HCT116 (cell line): ENCODE results near the gene URB1. TPM values are rescaled to one million over a fixed set of nuclear protein-coding genes. Genes with fewer than 3 reads are reported as not detected.

Experiments
- ATAC-seq: fragments of 200-7000 bp; cut with Tn5 transposase; 2 replicates; pipeline ENCODE4 v1.9.1; 2020; ENCODE audit warnings: mild to moderate bottlenecking, moderate library complexity
- BruUV-seq: library from RNA; stranded (reverse); fragments of 400-500 nt; replicated peaks from 2 replicates; lab custom pipeline; 2021; lab: Mats Ljungman, UMichigan
- CTCF ChIA-PET: fragments of 300-600 bp; sonication (Branson Sonifier 250); formaldehyde crosslinking; loops from one replicate; lab custom pipeline; 2021; ENCODE audit warnings: antibody characterized with exemption; lab: Charles Lee
- POLR2A ChIA-PET: fragments of 300-600, 350-600 bp; sonication (Branson Sonifier 250); formaldehyde crosslinking; loops from one replicate; lab custom pipeline; 2021; ENCODE audit warnings: antibody characterized with exemption; lab: Charles Lee
- RAD21 ChIA-PET, 2 experiments: fragments of 300-600 bp; sonication (Branson Sonifier 250); formaldehyde crosslinking; loops; one replicate each; lab custom pipeline; 2023; ENCODE audit warnings: low total read pairs in 2 of 2; ENCODE audit not compliant: uncharacterized antibody in 2 of 2, unreplicated experiment in 2 of 2, low non-redundant PET in 1 of 2; lab: Charles Lee
- DNase-seq: peaks from one replicate; pipeline ENCODE4 v3.0.0-alpha.2; 2010; ENCODE audit warnings: low read depth, low spot score
- H2AFZ ChIP-seq: fragments of 200-600 bp; shearing (Covaris generic), sonication (generic); 2 replicates; pipeline ENCODE4 v1.6.1; 2017; ENCODE audit warnings: low read depth, mixed run types, mixed read lengths, antibody characterized with exemption, low read length; ENCODE audit not compliant: poor library complexity, severe bottlenecking
- H3K27ac ChIP-seq: 2 replicates; pipeline ENCODE4 v1.5.1; 2012; ENCODE audit warnings: low read depth, low read length
- H3K27me3 ChIP-seq: fragments of 200-600 bp; sonication (generic); 2 replicates; pipeline ENCODE4 v1.6.1; 2016; ENCODE audit warnings: mixed run types, low read length, mixed read lengths; ENCODE audit not compliant: insufficient read depth
- H3K36me3 ChIP-seq, 2 experiments: fragments of 200-500 bp in 1 of 2; fragments of 200-600 bp in 1 of 2; sonication (Bioruptor generic) in 1 of 2; sonication (generic) in 1 of 2; 2 replicates each; pipeline versions ENCODE4 v1.5.1 to v1.6.1; 2014 to 2016; ENCODE audit warnings: low read length in 2 of 2, inconsistent platforms in 1 of 2, mixed read lengths in 1 of 2, mixed run types in 1 of 2; ENCODE audit not compliant: insufficient read depth in 2 of 2, control insufficient read depth in 1 of 2
- H3K4me1 ChIP-seq, 2 experiments: fragments of 200-600 bp in 1 of 2; sonication (generic) in 1 of 2; 2 replicates each; pipeline versions ENCODE4 v1.5.1 to v1.6.1; 2012 to 2017; ENCODE audit warnings: low read length in 2 of 2, inconsistent platforms in 1 of 2, mild to moderate bottlenecking in 1 of 2, mixed read lengths in 1 of 2, mixed run types in 1 of 2, moderate library complexity in 1 of 2; ENCODE audit not compliant: insufficient read depth in 2 of 2, control insufficient read depth in 1 of 2
- H3K4me2 ChIP-seq: fragments of 200-600 bp; sonication (generic); 2 replicates; pipeline ENCODE4 v1.6.1; 2017; ENCODE audit warnings: mixed run types, low read length, mixed read lengths
- H3K4me3 ChIP-seq, 2 experiments: fragments of 200-600 bp in 1 of 2; sonication (generic) in 1 of 2; replicated peaks in 1 of 2; 2 replicates each; pipeline ENCODE4 v1.5.1; 2011 to 2016; ENCODE audit warnings: low read length in 2 of 2, control low read depth in 1 of 2, low read depth in 1 of 2, mild to moderate bottlenecking in 1 of 2, mixed read lengths in 1 of 2, mixed run types in 1 of 2
- H3K79me2 ChIP-seq: fragments of 200-600 bp; sonication (generic); 2 replicates; pipeline ENCODE4 v1.6.1; 2017; ENCODE audit warnings: mild to moderate bottlenecking, mixed run types, low read length, moderate library complexity, mixed read lengths; ENCODE audit not compliant: insufficient read depth
- H3K9ac ChIP-seq: fragments of 200-600 bp; sonication (generic); 2 replicates; pipeline ENCODE4 v1.6.1; 2016; ENCODE audit warnings: low read length, mixed read lengths
- H3K9me2 ChIP-seq: fragments of 200-600 bp; sonication (generic), shearing (Covaris generic); 2 replicates; pipeline ENCODE4 v1.6.1; 2017; ENCODE audit warnings: mixed run types, mild to moderate bottlenecking, moderate library complexity; ENCODE audit not compliant: insufficient read depth
- H3K9me3 ChIP-seq, 2 experiments: fragments of 200-500 bp in 1 of 2; fragments of 200-600 bp in 1 of 2; sonication (Bioruptor generic) in 1 of 2; sonication (generic) in 1 of 2; 2 replicates each; pipeline ENCODE4 v1.6.1; 2014 to 2017; ENCODE audit warnings: low read length in 2 of 2, mixed read lengths in 2 of 2, inconsistent platforms in 1 of 2, low read depth in 1 of 2, mild to moderate bottlenecking in 1 of 2, mixed run types in 1 of 2, moderate library complexity in 1 of 2; ENCODE audit not compliant: control insufficient read depth in 1 of 2, insufficient read depth in 1 of 2
- H4K20me1 ChIP-seq: fragments of 200-600 bp; sonication (generic), shearing (Covaris generic); 2 replicates; pipeline ENCODE4 v1.6.1; 2017; ENCODE audit warnings: mixed run types, mild to moderate bottlenecking, moderate library complexity; ENCODE audit not compliant: insufficient read depth
- CBX3 ChIP-seq: IDR thresholded peaks from 2 replicates; pipeline ENCODE4 v1.6.1; 2012; ENCODE audit warnings: low read depth
- CEBPB ChIP-seq: IDR thresholded peaks from 2 replicates; pipeline ENCODE4 v1.6.1; 2012; ENCODE audit warnings: low read depth
- EZH2 ChIP-seq: fragments of 200-600 bp; sonication (generic); IDR thresholded peaks from 2 replicates; pipeline ENCODE4 v1.6.1; 2017; ENCODE audit warnings: antibody characterized with exemption, mixed run types
- FOSL1 ChIP-seq: IDR thresholded peaks from 2 replicates; pipeline ENCODE4 v1.6.1; 2012; ENCODE audit warnings: low read depth
- POLR2A ChIP-seq: IDR thresholded peaks from 2 replicates; pipeline ENCODE4 v1.7.0; 2011; ENCODE audit warnings: borderline replicate concordance; ENCODE audit not compliant: insufficient read depth, insufficient read length; ENCODE audit errors: extremely low read depth
- RAD21 ChIP-seq: IDR thresholded peaks from 2 replicates; pipeline ENCODE4 v1.6.1; 2012; ENCODE audit warnings: low read depth, mild to moderate bottlenecking
- SIN3A ChIP-seq: IDR thresholded peaks from 2 replicates; pipeline ENCODE4 v1.6.1; 2012; ENCODE audit warnings: low read depth
- SP1 ChIP-seq: IDR thresholded peaks from 2 replicates; pipeline ENCODE4 v1.6.1; 2012; ENCODE audit warnings: low read depth
- ZFX ChIP-seq: fragments of 450-650 bp; IDR thresholded peaks from 2 replicates; pipeline ENCODE4 v1.6.1; 2017
- ZNF274 ChIP-seq: fragments of 200-500 bp; sonication (Bioruptor generic); IDR thresholded peaks from 2 replicates; pipeline ENCODE4 v1.6.1; 2014; ENCODE audit warnings: mild to moderate bottlenecking, low read depth, low read length, inconsistent platforms
- intact Hi-C: fragments of 100-400 bp; cut with micrococcal nuclease; formaldehyde crosslinking; loops from 2 replicates; pipeline ENCODE4 v1.10.0; 2022
- total RNA-seq: library from RNA; stranded (reverse); gene quantifications from one replicate; pipeline ENCODE4 v1.2.1, GENCODE V29; 2021; ENCODE audit not compliant: unreplicated experiment
- TF ChIP-seq, protein P1 (sequence below): IDR thresholded peaks from 2 replicates; pipeline ENCODE4 v1.6.1; 2012
- TF ChIP-seq, protein P2 (sequence below): IDR thresholded peaks from 2 replicates; pipeline ENCODE4 v1.6.1; 2012
- TF ChIP-seq, protein P3 (sequence below): IDR thresholded peaks from 2 replicates; pipeline ENCODE4 v1.6.1; 2012; ENCODE audit warnings: low read depth

The URB1 gene
- total RNA-seq, 1 experiment from 2014 or later: 28.3 TPM

DNA sequence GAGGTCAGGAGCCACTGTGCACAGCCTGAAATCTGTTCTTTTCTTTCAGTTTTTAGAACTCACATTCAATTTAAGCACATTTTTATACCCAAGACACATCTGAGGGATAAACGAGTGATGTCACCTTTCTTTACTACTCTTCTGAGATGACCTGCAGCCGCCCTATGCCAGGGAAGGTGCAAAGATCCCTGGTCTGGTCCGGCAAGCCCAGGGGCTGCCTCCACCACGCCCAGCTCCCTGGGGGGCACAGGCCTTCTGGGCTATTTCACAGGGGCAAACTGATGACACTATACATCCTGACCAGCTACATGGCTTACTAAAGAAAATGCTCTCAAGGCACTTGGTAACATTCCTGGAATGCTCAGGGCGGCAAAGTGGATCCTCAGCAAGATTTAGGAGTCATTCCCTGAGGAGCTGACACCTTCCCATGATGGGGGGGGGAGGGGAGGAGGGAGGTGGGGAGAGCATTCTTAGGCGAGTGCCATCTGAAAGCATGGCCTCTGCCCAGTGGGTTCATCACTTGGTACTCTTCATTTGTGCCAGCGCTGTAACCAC lies 82.8 kb downstream of the URB1 start:
- Histone ChIP-seq H2AFZ (no peak overlapping the region), H3K9me2 (no peaks in the 10 kb centered on the region), H3K36me3 (peaks cover 26 to 36% of the 10 kb centered on the region in 2 experiments; a peak in 3 of 4 replicates), H3K79me2 (peaks cover 10% of the 10 kb centered on the region; the same call in 1 of the 2 replicates), H3K9ac (no peak overlapping the region), H3K4me2 (no peak overlapping the region), H3K4me1 (no peaks in the 10 kb centered on the region), H3K9me3 (no peaks in the 10 kb centered on the region), H3K4me3 (no peak overlapping the region), H3K27me3 (no peaks in the 10 kb centered on the region), H3K27ac (no peak overlapping the region), H4K20me1 (peaks cover 5% of the 10 kb centered on the region; the same call in 1 of the 2 replicates)
- CTCF ChIA-PET: no interaction called here
- POLR2A ChIA-PET: no interaction called here
- RAD21 ChIA-PET: no interaction called here
- no peak for ATAC-seq
- no TSS peak for BruUV-seq
- intact Hi-C loops: no loop called here
- no peak for TF ChIP-seq POLR2A
- TF ChIP-seq, protein P1, sequence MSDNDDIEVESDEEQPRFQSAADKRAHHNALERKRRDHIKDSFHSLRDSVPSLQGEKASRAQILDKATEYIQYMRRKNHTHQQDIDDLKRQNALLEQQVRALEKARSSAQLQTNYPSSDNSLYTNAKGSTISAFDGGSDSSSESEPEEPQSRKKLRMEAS: no peak
- TF ChIP-seq, protein P2, sequence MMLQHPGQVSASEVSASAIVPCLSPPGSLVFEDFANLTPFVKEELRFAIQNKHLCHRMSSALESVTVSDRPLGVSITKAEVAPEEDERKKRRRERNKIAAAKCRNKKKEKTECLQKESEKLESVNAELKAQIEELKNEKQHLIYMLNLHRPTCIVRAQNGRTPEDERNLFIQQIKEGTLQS: no peak
- TF ChIP-seq CEBPB: no peak
- no peak for TF ChIP-seq ZNF274
- TF ChIP-seq RAD21: no peak
- no peak for DNase-seq

DNA sequence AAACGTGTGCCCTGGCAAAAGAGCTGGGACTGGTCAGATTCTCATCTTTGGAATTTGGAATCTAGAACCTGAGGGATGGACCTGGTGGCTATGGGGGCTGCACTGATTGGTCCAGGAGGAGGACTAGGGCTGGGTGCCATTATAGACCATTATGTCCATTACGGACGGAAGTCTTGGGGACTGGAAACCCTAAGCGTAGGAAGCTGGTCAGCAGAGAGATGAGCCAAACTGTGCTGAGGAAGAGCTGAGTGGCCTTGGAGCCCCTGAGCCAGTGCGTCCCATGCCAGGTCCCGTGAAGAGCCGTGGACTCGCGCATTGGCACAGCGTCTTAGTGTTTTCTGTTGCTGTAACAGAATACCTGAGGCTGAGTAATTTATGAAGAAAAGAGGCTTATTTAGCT lies 84.1 kb downstream of the URB1 start:
- Histone ChIP-seq H3K4me2 (no peak overlapping the region), H3K36me3 (peaks cover 20 to 24% of the 10 kb centered on the region in 2 experiments; a peak in 3 of 4 replicates), H4K20me1 (peaks cover 5% of the 10 kb centered on the region; the same call in 1 of the 2 replicates), H3K9ac (no peak overlapping the region), H3K27ac (no peak overlapping the region), H3K27me3 (no peaks in the 10 kb centered on the region), H3K4me1 (no peaks in the 10 kb centered on the region), H3K79me2 (peaks cover 10% of the 10 kb centered on the region; the same call in 1 of the 2 replicates), H2AFZ (no peak overlapping the region), H3K4me3 (no peak overlapping the region), H3K9me3 (no peaks in the 10 kb centered on the region), H3K9me2 (no peaks in the 10 kb centered on the region)
- DNase-seq (no peak), ATAC-seq (no peak)
- ChIA-PET CTCF (no interaction called here), RAD21 (no interaction called here), POLR2A (no interaction called here)
- intact Hi-C loops: no loop called here
- BruUV-seq: no TSS peak
- TF ChIP-seq CEBPB (no peak), ZFX (no peak), SP1 (no peak), RAD21 (no peak), FOSL1 (no peak), POLR2A (no peak), ZNF274 (no peak), EZH2 (no peak), SIN3A (no peak), CBX3 (no peak)
- TF ChIP-seq, protein P1: no peak
- TF ChIP-seq, protein P2: no peak
- TF ChIP-seq, protein P3, sequence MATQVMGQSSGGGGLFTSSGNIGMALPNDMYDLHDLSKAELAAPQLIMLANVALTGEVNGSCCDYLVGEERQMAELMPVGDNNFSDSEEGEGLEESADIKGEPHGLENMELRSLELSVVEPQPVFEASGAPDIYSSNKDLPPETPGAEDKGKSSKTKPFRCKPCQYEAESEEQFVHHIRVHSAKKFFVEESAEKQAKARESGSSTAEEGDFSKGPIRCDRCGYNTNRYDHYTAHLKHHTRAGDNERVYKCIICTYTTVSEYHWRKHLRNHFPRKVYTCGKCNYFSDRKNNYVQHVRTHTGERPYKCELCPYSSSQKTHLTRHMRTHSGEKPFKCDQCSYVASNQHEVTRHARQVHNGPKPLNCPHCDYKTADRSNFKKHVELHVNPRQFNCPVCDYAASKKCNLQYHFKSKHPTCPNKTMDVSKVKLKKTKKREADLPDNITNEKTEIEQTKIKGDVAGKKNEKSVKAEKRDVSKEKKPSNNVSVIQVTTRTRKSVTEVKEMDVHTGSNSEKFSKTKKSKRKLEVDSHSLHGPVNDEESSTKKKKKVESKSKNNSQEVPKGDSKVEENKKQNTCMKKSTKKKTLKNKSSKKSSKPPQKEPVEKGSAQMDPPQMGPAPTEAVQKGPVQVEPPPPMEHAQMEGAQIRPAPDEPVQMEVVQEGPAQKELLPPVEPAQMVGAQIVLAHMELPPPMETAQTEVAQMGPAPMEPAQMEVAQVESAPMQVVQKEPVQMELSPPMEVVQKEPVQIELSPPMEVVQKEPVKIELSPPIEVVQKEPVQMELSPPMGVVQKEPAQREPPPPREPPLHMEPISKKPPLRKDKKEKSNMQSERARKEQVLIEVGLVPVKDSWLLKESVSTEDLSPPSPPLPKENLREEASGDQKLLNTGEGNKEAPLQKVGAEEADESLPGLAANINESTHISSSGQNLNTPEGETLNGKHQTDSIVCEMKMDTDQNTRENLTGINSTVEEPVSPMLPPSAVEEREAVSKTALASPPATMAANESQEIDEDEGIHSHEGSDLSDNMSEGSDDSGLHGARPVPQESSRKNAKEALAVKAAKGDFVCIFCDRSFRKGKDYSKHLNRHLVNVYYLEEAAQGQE: no peak
